CD4-positive, alpha-beta T cell treated with Interferon gamma for 1 hour (primary cell): ENCODE data around the gene ST3GAL4.
"Not testable (repeated sequence)": the region's sequence is repeated elsewhere in the genome, so short reads cannot be mapped to it uniquely, and the experiment has no call there.

ENCODE experiments used
- DNase-seq: peaks from one replicate; pipeline ENCODE4 v3.0.0-alpha.2; 2020

The ST3GAL4 gene

GRCh38 chr11:126331286-126331685 is 24.2 kb upstream of the ST3GAL4 start:
- no peak for DNase-seq

- no peak for DNase-seq
Observed at GRCh38 chr11:126332221-126332711, 23.2 kb upstream of the ST3GAL4 start.

GRCh38 chr11:126333142-126333541 is 22.3 kb upstream of the ST3GAL4 start:
- DNase-seq = no peak

- no peak for DNase-seq
Observed at GRCh38 chr11:126334659-126335462, 20.6 kb upstream of the ST3GAL4 start.

- no peak for DNase-seq
Observed at GRCh38 chr11:126335463-126335760, 20.1 kb upstream of the ST3GAL4 start.

GRCh38 chr11:126336138-126336541 is 19.3 kb upstream of the ST3GAL4 start:
- no peak for DNase-seq

GRCh38 chr11:126336671-126337101 is 18.8 kb upstream of the ST3GAL4 start:
- no peak for DNase-seq

- no peak for DNase-seq
Observed at GRCh38 chr11:126337126-126337473, 18.4 kb upstream of the ST3GAL4 start.

- DNase-seq = no peak
Observed at GRCh38 chr11:126337474-126338241, 17.8 kb upstream of the ST3GAL4 start.

GRCh38 chr11:126338346-126339055 is 17.0 kb upstream of the ST3GAL4 start:
- no peak for DNase-seq

- no peak for DNase-seq
Observed at GRCh38 chr11:126339073-126339862, 16.2 kb upstream of the ST3GAL4 start.

GRCh38 chr11:126339863-126340434 is 15.5 kb upstream of the ST3GAL4 start:
- DNase-seq = no peak

- no peak for DNase-seq
Observed at GRCh38 chr11:126340960-126341606, 14.4 kb upstream of the ST3GAL4 start.

GRCh38 chr11:126341760-126342161 is 13.7 kb upstream of the ST3GAL4 start:
- DNase-seq = no peak

- no peak for DNase-seq
Observed at GRCh38 chr11:126343051-126343450, 12.4 kb upstream of the ST3GAL4 start.

GRCh38 chr11:126344141-126345080 is 11.1 kb upstream of the ST3GAL4 start:
- DNase-seq = no peak

- no peak for DNase-seq
Observed at GRCh38 chr11:126345283-126345682, 10.2 kb upstream of the ST3GAL4 start.

- DNase-seq = peak; percentile 75
Observed at GRCh38 chr11:126345759-126346585, 9.5 kb upstream of the ST3GAL4 start.

GRCh38 chr11:126346586-126346940 is 8.9 kb upstream of the ST3GAL4 start:
- no peak for DNase-seq

- not testable (repeated sequence) for DNase-seq
Observed at GRCh38 chr11:126346946-126347345, 8.5 kb upstream of the ST3GAL4 start.
